ENCODE results near the gene ZNF565.
"Not testable (repeated sequence)": the region's sequence is repeated elsewhere in the genome, so short reads cannot be mapped to it uniquely, and the experiment has no call there.

The ZNF565 gene

DNA sequence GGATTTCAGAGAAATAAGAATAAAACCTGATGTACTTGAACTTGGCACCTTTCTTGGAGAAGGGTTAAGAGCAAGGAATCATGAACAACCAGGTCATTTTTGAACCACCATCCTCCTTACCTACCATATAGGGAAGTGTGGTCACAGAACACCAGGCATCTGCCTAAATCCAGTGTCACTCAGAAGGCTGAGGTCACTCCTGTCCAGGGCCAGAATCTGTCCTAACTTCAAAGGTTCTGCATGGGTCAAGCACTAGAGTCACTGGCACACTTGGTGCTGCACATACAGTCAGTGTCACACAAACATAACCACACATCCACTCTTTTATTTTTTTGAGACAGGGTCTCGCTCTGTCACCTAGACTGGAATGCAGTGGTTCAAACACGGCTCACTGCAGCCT, 1.6 kb downstream of the ZNF565 start:
- no peak for DNase-seq (ENCODE audit: low spot score)

DNA sequence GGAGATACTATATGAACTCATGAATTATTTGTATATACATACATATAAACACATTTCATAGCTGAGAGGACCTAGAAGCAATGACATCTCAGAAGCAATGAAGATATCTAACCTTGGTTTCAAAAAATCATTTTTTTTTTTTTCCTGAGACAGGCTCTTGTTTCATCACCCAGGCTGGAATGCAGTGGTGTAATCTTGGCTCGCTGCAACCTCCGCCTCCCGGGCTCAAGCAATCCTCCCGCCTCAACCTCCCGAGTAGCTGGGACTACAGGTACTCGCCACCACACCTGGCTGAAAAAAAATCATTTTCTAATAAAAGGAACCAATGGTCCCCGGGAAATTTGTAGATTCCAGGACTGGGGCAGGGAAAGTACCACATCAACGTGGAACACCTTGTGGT, 4.0 kb downstream of the ZNF565 start:
- DNase-seq (ENCODE audit: low spot score), result no peak

DNA sequence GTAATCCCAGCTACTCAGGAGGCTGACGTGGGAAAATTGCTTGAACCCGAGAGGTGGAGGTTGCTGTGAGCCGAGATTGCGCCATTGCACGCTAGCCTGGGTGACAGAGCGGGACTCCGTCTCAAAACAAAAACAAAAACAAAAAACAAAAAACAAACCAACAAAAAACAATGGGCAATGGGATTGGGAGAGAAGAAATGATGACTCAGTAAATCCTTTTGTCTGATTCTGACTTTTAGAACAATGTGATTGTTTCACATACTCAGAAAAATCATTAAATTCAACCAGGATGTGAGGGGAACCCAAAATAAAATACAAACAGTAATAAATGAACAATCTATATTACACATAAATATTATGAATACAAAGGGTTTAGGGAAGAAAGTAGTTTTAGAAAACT, 5.1 kb downstream of the ZNF565 start:
- DNase-seq (ENCODE audit: low spot score), result no peak

DNA sequence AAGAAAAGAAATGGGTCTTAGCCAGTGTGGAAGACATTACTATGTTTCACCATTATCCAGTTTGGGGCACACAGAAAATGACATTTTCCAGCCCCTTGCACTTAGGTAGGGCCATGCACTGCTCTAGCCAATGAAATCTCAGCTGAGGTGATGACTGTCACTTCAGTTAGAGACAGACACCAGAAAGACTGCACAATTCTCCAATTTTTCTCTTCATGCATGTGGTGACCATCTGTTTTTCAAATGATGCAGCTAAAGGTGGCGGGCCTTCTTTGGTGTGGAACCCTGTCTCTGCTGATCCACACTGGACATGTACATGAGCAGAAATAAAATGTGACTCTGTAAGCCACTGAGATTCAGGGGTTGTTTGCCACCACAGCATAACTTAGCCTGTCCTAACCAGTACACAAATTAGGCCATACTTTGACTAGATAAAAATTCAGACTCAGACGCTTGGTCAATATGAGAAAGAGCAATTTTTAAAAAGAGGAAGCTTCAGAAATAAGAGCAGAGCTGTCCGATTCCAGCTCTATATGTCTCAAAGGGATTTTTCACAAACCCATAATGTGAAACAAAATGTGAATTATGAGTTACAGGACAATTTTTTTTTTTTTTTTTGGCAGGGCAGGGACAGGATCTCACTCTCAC, 6.7 kb downstream of the ZNF565 start:
- no peak for DNase-seq (ENCODE audit: low spot score)

DNA sequence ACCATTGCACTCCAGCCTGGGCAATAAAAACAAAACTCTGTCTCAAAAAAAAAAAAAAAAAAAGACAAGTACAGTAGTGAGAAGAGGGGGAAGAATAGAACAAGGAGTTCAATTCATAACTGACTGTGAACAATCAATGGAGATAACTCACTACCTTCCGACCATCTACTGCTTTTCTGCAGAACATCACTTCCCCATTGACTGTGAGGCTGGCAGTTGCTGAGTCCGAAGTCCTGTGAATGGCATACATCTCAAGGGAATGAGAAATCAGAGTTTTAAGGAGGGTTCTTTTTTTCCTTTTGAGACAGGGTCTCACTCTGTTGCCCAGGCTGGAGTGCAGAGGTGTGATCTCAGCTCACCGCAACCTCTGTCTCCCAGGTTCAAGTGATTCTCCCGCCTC, 11.2 kb downstream of the ZNF565 start:
- no peak for DNase-seq (ENCODE audit: low spot score)

DNA sequence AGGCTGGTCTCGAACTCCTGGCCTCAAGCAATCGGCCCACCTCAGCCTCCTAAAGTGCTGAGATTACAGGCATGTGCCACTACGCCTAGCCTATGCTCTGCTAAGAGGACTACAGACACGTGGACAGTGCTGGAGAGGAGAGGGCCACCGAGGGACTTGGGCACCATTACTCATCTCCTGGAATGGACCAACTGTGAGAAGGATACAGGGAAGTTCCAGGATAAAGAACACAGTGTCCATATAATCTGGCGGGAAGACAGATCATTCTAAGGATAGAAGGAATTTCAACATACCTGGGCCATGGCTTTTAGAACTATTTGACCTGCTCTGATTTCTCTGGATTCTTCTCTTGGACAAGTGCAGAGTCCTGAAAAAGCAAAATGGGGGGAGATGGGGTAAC, 12.8 kb downstream of the ZNF565 start:
- DNase-seq (ENCODE audit: low spot score), result no peak

DNA sequence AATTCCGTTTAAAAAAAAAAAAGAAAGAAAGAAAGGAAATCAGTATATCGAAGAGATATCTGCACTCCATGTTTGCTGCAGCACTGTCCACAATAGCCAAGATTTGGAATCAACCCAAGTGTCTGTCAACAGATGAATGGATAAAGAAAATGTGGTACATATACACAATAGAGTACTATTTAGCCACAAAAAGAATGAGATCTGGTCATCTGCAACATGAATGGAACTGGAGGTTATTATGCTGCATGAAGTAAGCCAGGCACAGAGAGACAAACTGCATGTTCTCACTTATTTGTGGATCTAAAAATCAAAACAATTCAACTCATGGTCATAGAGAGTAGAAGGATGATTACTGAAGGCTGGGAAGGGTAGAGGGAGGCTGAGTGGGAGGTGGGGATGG, 16.3 kb downstream of the ZNF565 start:
- DNase-seq (ENCODE audit: low spot score), result no peak

DNA sequence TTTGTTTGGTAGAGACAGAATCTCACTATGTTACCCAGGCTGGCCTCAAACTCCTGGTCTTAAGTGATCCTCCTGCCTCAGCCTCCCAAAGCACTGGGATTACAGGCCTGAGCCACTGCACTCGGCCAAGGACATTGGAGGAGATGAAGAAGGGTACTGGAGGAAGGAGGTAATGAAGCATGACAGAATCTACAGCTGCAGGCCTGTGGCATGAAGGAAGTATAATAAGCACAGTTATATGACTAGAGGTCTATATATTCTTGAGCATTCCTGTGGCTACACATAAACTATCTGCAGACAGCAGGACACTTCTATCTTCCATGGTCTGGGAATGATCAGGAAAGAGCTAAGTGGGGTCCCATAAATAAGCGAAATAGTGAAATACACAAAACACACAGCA, 18.2 kb downstream of the ZNF565 start:
- no peak for DNase-seq (ENCODE audit: low spot score)

DNA sequence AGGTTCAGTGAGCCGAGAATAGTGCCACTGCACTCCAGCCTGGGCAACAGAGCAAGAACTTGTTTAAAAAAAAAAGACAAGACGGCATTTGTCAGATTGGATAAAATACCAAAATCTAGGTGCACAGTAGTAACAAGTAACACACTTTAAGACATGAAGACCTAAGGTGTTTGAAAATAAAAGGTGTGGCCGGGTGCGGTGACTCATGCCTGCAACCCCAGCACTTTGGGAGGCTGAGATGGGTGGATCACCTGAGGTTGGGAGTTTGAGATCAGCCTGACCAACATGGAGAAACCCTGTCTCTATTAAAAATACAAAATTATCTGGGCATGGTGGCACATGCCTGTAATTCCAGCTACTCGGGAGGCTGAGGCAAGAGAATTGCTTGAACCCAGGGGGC, 27.7 kb downstream of the ZNF565 start:
- not testable (repeated sequence) for DNase-seq (ENCODE audit: low spot score)

DNA sequence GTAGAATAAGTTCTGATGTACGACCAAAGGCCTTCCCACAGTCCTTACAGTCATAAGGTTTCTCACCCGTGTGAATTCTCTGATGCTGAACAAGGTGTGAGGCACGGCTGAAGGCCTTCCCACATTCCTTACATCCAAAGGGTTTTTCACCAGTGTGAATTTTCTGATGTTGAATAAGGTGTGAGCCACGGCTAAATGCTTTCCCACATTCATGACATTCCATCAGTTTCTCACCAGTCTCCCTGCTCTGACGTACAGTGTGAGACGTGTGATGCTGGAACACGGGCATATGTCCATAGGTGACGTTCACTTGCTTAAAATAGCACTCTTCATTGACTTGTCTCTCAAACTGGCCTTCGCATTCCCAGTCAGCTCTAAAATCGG, 31.2 kb downstream of the ZNF565 start:
- no peak for DNase-seq (ENCODE audit: low spot score)

DNA sequence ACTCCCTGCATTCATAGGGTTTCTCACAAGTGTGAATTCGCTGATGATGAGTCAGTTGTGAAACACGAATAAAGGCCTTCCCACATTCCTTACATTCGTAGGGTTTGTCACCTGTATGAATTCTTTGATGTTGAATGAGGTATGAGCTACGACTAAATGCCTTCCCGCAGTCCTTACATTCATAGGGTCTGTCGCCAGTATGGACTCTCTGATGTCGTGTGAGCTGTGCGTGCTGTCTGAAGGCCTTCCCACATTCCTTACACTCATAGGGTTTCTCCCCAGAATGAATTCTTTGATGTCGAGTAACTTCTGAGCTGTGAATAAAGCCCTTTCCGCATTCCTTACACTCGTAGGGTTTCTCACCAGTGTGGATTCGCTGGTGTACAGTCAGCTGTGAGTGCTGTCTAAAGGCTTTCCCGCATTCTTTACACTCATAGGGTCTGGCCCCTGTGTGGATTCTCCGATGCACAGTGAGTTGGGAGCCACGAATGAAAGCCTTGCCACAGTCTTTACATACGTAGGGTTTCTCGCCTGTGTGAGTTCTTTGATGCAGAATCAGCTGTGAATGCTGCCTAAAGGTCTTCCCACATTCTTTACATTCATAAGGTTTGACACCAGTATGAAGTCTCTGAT, 31.7 kb downstream of the ZNF565 start:
- DNase-seq (ENCODE audit: low spot score), result no peak

DNA sequence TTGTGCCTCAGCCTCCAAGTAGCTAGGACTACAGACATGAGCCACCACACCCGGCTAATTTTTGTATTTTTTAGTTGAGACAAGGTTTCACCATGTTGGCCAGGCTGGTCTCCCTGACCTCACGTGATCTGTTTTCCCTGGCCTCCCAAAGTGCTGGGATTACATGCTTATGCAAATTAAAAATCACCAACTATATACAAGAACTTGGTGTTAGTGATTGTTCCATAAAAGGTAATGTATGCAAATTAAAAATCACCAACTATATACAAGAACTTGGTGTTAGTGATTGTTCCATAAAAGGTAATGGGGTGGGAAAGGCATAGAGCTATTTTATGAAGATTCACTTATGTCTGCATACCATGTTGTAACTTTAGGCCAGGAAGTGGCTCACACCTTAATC, 35.4 kb downstream of the ZNF565 start:
- DNase-seq (ENCODE audit: low spot score), result not testable (repeated sequence)

DNA sequence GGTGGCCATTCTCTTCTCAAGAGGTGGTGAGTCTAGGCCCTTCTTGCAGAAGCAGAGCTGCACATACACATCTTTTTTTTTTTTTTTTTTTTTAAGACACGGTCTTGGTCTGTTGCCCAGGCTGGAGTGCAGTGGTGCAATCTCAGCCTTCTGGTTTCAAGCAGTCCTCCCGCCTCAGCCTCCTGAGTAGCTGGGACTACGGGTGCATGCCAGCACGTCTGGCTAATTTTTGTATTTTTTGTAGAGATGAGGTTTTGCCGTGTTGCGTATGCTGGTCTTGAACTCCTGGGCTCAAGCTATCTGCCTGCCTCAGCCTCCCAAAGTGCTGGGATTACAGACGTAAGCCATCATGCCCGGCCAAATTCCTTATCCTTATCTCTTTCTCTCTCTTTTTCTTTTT, 40.6 kb downstream of the ZNF565 start:
- DNase-seq (ENCODE audit: low spot score), result not testable (repeated sequence)

DNA sequence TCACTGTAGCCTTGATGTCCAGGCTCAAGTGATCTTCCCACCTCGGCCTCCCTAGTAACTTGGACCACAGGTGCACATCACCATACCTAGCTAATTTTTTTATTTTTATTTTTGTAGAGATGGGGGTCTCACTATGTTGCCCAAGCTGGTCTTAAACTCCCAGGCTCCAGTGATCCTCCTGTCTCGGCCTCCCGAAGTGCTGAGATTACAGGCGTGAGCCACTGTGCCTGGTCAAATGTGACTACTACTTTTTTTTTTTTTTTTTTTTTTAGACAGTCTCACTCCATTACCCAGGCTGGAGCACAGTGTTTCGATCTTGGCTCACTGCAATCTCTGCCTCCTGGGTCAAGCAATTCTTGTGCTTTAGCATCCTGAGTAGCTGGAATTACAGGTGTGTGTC, 41.6 kb downstream of the ZNF565 start:
- DNase-seq (ENCODE audit: low spot score), result no peak

DNA sequence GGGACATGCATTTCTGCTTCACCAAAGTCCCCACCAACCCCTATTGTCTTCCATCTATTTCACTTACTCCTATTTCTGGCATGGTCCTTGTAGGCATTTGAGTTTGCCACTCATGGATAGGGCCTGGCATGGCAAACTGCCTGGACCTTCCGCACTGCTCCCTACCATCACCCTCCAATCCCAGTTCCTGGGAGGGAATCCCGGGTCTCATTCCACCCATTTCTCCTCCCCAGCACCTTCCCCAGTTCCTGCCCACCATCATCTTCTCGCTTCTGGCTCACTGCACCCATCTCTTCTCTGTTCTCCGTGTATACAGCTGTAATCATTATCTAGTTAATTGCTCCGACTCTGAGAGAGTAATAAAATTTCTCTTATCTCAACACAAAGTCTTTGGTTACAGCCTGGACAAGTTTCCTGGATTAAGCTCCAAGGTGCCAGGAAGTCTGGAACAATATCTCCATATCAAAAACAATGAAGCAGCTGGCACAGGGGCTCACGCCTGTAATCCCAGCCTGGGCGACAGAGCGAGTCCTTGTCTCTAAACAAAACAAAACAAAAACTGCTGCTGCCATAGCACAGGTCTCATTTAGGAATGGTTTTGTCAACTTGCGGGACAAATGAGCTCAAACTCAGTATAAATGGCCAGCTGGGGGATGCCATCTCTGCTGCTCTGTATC, 45.2 kb downstream of the ZNF565 start:
- no peak for DNase-seq (ENCODE audit: low spot score)

DNA sequence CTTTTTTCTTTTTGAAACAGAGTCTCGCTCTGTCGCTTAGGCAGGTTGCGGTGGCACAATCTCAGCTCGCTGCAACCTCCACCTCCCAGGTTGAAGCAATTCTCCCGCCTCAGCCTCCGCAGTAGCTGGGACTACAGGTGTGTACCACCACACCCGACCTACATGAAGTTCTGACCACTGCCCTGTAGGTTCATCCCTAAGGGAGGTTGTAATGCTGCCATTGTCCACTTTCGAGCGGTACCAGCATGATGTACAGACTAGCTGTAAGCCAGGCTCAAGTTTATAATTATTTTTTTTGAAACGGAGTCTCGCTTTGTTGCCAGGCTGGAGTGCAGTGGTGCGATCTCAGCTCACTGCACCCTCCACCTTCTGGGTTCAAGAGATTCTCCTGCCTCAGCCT, 50.7 kb downstream of the ZNF565 start:
- DNase-seq (ENCODE audit: low spot score), result no peak

DNA sequence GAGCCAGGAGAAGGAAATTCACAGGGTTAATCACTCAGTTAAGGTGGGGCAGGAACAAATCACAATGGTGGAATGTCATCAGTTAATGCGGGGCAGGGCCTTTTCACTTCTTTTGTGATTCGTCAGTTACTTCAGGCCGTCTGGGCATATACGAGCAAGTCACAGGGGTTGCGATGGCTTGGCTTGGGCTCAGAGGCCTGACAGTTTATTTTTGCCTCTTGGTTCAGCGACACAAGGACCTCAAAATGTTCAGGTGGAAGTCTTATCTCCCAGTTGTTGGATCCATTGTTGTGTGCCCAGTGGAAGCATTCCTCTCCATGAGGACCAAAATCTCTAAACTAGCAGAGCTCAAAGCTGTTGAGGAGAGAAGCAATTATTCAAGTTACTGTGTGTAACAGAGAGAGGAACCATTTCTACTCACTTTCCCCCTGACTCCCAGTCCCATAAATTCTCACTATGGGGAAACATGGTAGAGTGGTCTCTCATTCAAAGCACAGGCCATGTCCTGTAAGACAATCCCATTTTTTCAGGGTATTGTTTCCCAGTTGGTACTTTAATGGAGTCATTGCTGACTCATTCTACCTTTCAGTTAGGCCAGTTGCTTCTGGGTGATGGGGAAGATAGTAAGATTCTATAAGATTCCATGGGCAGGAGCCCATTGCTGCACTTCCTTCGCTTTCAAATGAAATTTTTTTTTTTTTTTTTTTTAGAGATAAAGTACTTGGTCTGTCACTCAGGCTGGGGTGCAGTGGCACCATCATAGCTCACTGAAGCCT, 53.5 kb downstream of the ZNF565 start:
- no peak for DNase-seq (ENCODE audit: low spot score)

DNA sequence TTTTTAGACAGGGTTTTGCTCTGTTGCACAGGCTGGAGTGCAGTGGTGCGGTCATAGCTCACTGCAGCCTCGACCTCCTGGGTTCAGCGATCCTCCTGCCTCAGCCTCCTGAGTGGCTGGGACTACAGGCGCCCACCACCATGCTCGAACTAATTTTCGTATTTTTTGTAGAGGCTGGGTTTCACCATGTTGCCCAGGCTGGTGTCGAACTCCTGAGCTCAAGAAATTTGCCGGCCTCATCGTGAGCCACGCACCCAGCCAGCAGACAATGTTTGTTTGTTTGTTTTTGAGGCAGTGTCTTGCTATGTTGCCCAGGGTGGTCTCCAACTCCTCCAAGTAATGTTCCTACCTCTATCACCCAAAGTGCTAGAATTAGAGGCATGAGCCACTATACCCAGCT, 61.3 kb downstream of the ZNF565 start:
- DNase-seq (ENCODE audit: low spot score), result no peak

DNA sequence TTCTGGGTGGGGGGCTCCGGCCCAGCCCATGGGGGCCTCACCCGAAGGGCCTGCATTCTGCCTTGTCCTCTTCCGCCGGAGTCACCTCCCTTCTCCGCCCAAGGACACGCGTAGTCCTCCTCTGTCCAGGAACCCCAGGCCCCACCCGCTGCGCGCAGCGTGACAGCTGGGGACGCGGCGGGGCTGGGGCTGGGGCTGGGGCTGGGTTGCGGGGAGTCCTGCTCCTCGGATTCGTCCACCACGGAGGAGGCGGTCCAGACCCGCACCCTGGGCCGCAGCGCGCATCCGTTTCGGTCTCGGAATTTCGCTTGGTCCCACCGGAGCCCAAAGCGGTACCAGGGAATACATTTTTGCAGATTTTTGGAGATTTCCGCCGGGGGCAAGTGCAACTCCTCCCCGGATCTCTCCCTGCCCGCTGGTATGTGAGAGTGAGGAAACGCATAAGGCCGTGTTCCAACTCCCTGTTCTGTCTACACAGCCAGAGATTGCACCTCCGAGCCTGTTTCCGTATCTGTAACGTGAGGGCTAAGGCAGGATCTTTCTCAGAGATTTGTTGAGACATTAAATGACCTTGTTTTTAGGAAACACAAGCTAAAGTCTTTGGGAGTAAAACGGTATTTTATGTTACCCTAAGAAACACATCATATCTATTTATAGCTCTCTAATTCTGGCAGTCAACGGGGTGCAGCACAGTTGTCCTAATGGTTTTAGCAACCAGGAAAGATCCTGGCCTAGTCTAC, 61.9 kb downstream of the ZNF565 start, which contains the start of gene COX7A1:
COX7A1 (minus strand) TSS at position 96 of the 740 bp plus-strand sequence; CDS start at position 56, 40 bp downstream.
- peak; percentile 74 for DNase-seq (ENCODE audit: low spot score)

DNA sequence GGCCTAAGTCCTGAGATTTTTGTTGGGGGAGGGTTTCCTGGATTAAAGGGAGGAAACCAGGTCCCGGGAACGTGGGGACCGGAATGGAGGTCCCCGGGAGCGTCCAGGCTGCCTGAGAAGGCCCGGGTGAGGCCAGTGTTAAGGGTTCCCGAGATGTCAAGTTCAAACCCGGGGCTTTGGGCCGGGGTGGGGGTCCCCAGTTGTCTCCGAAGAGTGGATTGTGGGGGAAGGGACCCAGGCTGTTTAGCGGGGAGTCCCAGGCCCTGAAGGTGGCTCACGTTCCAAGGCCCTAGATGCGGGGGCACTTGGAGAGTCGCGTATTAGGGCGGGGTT, 62.5 kb downstream of the ZNF565 start:
- DNase-seq (ENCODE audit: low spot score), result no peak

DNA sequence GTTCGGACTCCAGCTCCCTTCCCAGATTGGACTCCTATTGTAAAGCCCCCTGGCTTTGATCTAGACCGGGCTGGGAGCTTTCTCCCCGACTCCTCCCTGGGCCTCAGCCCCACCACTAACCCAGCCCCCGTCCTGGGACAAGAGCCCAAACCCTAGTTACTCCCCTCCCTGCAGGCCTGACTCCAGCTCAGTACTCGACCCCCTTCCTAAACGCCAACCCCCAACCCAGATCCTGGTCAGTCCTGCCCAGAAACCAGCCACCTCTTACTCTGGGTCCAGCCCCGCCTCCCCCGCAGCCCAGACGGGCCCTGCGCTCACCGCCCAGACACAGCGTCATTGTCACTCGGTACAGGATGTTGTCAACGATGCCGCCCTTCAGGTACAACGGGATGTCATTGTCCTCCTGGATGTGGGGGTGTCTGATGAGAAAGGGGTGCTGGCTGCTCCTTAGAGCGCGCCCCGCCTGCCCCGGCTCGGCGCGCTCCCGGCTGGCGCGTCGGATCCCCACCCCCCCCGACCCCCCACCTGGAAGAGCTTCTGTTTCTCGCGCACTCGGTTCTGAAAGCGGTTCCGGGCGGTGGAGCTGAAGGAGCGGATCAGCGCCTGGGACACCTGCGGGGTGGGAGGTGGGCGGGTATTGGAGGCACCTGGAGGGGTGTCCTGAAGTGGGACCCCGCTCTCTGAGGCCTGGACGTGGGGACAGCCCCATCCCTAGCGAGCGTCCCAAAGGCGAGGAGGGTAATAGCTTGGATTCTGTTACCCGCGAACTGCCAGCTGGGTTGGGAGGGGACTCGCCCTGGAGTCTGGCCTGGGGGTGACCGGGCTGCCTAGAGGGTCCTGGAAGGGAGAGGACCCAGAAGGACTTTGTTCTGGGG, 63.1 kb downstream of the ZNF565 start:
- DNase-seq (ENCODE audit: low spot score), result peak; percentile 58

All from AG08395 (cell line).